Spleen (tissue), 11 donors: ENCODE results near the gene OTOG. TPM values are rescaled to one million over a fixed set of nuclear protein-coding genes. Genes with fewer than 3 reads are reported as not detected.

ENCODE experiments used
- DNase-seq: peaks from one replicate; pipeline ENCODE4 v3.0.0-alpha.2; 2020
- H3K27ac ChIP-seq, 8 donors: fragments of 200-600 bp; sonication (generic) in 7 of 8; 1 replicate in 4 of 8; 2 replicates in 4 of 8; pipeline versions ENCODE4 v1.5.0 to v1.8.0; 2016 to 2021; ENCODE audit warnings: inconsistent platforms in 4 of 8, mild to moderate bottlenecking in 4 of 8, moderate library complexity in 1 of 8
- H3K27me3 ChIP-seq, 7 donors: fragments of 200-600 bp; sonication (generic) in 6 of 7; replicated peaks in 1 of 7; 1 replicate in 4 of 7; 2 replicates in 3 of 7; pipeline versions ENCODE4 v1.5.0 to v1.8.0; 2016 to 2021; ENCODE audit warnings: inconsistent platforms in 3 of 7, mild to moderate bottlenecking in 1 of 7
- H3K36me3 ChIP-seq, 6 donors: fragments of 200-600 bp; sonication (generic) in 5 of 6; 1 replicate in 4 of 6; 2 replicates in 2 of 6; pipeline versions ENCODE4 v1.5.0 to v1.8.0; 2016 to 2021; ENCODE audit warnings: inconsistent platforms in 2 of 6
- H3K4me1 ChIP-seq, 6 donors: fragments of 200-600 bp; sonication (generic) in 5 of 6; 1 replicate in 3 of 6; 2 replicates in 3 of 6; pipeline versions ENCODE4 v1.5.0 to v1.8.0; 2016 to 2021; ENCODE audit warnings: inconsistent platforms in 3 of 6
- H3K4me3 ChIP-seq, 8 donors: fragments of 200-600 bp; sonication (generic) in 7 of 8; 1 replicate in 4 of 8; 2 replicates in 4 of 8; pipeline versions ENCODE4 v1.5.0 to v1.8.0; 2016 to 2021; ENCODE audit warnings: inconsistent platforms in 4 of 8, mild to moderate bottlenecking in 4 of 8, moderate library complexity in 2 of 8
- H3K9me3 ChIP-seq, 8 donors: fragments of 200-600 bp; sonication (generic) in 7 of 8; 1 replicate in 4 of 8; 2 replicates in 4 of 8; pipeline versions ENCODE4 v1.5.0 to v1.8.0; 2016 to 2021; ENCODE audit warnings: inconsistent platforms in 4 of 8
- CTCF ChIP-seq, 11 experiments: fragments of 200-600 bp in 7 of 11; fragments of 450-650 bp in 4 of 11; sonication (generic) in 4 of 11; IDR thresholded peaks in 8 of 11; conservative IDR thresholded peaks in 3 of 11; 1 replicate in 7 of 11; 2 replicates in 4 of 11; pipeline versions ENCODE4 v1.4.0 to v1.8.0; 2016 to 2021; ENCODE audit warnings: antibody characterized with exemption in 11 of 11, inconsistent platforms in 4 of 11, mild to moderate bottlenecking in 1 of 11
- POLR2A ChIP-seq, 3 donors: fragments of 450-650 bp; IDR thresholded peaks; one replicate each; pipeline ENCODE4 v1.5.1; 2017; ENCODE audit warnings: antibody characterized with exemption in 3 of 3, mild to moderate bottlenecking in 1 of 3
- POLR2AphosphoS5 ChIP-seq, 3 donors: sonication (generic); formaldehyde crosslinking; IDR thresholded peaks; one replicate each; pipeline ENCODE4 v1.5.1; 2017; ENCODE audit warnings: antibody characterized with exemption in 3 of 3
- WGBS, 5 donors: extraction: QIAGEN DNeasy Blood & Tissue Kit in 3 of 5; methylation state at CpG; one replicate each; pipeline versions ENCODE4 v1.1.5 to v1.1.7; 2013 to 2018; 5-methylcytosine and 5-hydroxymethylcytosine counted together
- intact Hi-C: fragments of 100-400 bp; cut with DNase I; formaldehyde crosslinking; loops from one replicate; pipeline ENCODE4 v1.15.0; 2023; ENCODE audit warnings: low total_unique reads
- polyA plus RNA-seq, 3 donors: library from polyadenylated mRNA; stranded (reverse); fragments of 200-250 nt; gene quantifications; one replicate each; pipeline ENCODE4 v1.2.1, GENCODE V29; 2013
- total RNA-seq, 7 donors: library from RNA; depleted of rRNA in 3 of 7; stranded (reverse); fragments of >200 nt in 3 of 7; fragmentation: NEBNext Ultra II Directional in 4 of 7; extraction: Animal tissue kit (Norgen Biotek cat#: 25700) in 4 of 7; gene quantifications; one replicate each; pipeline versions ENCODE4 v1.1.0 to v1.2.1, GENCODE V29; 2016 to 2021
- donor health status: healthy with polysubstance abuse.
- donor health status: DM: no; HTN: no; CAD: no; lungs with moderate emphysema.
- donor health status: DM: no; HTN: no; CAD: no.
- donor health status: Bipolar disorder and iron deficiency.
- donor health status: healthy.
- donor health status: DM: no; HTN: no; CAD: no.
- donor health status: DM: yes; HTN: yes; CAD: no.

Gene OTOG
- total and polyA plus RNA-seq, 10 donors, result not detected

DNA sequence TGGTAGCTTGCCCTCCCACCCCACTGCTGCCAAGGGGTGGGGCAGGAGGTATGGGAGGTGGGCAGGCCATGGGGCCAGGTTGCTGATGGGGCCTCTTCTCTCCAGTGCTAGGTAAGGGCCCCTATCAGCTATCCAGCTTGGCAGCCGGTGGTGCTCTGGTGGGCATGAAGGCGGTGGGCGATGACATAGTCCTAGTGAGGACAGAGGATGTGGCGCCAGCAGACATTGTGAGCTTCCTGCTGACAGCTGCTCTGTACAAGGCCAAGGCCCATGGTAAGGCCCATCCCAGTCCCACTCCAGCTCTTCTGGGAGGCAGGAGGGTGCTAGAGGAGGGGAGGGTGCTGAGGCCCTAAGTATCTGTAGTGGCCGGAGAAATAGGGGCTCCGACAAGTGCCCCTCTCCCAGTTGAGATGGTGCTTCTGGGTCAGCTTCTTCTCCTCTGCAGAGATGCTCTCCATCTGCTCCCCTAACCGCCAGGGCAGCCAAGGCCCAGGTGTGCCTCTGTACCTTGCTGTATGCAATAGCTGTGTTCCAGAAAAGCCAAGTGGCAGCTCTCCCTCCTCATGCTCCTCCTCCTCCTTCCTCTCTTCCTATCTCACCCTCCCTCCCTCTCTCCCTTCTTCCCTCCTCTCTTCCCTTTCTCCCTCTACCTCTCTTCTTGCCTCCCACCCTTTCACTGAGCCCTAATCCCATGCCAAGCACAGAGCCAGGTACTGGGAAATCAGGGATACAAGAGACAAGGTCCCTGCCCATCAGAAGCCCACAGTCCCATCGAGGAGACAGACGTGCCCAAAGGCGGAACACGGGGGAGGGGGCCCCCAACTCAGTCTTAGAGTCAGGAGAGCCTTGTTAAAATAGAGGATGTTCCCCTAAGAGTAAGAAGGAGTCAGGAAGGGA is 55.3 kb downstream of the OTOG start:
- no peak overlapping the region for H3K27ac ChIP-seq
- peaks cover 0 to 32% (median 0%) of the 10 kb centered on the region in 7 donors for H3K27me3 ChIP-seq
- TF ChIP-seq POLR2A (IDR thresholded peaks at IDR 0.05) (no peak), POLR2AphosphoS5 (IDR thresholded peaks at IDR 0.05) (no peak), CTCF (IDR thresholded peaks at IDR 0.05 in 8 of 11, conservative IDR thresholded peaks at IDR 0.05 in 3 of 11) (no peak)
- H3K9me3 ChIP-seq, result no peaks in the 10 kb centered on the region
- DNase-seq, result peak; percentile 57
- WGBS, 5 donors, result 79 to 90% (median 82%) methylated on average over 10 to 11 of the region's 11 CpGs
- intact Hi-C loops, result loop anchor here (10.0 kb wide), 1 partner anchor 122 kb away; no protein-coding TSS in a partner anchor
- H3K36me3 ChIP-seq, result no peaks in the 10 kb centered on the region
- peaks cover 0 to 3% (median 0%) of the 10 kb centered on the region in 6 donors for H3K4me1 ChIP-seq
- no peak overlapping the region for H3K4me3 ChIP-seq

GRCh38 chr11:17603056-17603825 is 56.2 kb downstream of the OTOG start:
- Histone ChIP-seq H3K4me3 (no peak overlapping the region), H3K4me1 (peaks cover 0 to 3% (median 0%) of the 10 kb centered on the region in 6 donors), H3K27me3 (peaks cover 0 to 32% (median 0%) of the 10 kb centered on the region in 7 donors), H3K9me3 (no peaks in the 10 kb centered on the region), H3K27ac (no peak overlapping the region), H3K36me3 (no peaks in the 10 kb centered on the region)
- DNase-seq, result peak; percentile 59
- TF ChIP-seq CTCF (IDR thresholded peaks at IDR 0.05 in 8 of 11, conservative IDR thresholded peaks at IDR 0.05 in 3 of 11) (no peak), POLR2AphosphoS5 (IDR thresholded peaks at IDR 0.05) (no peak), POLR2A (IDR thresholded peaks at IDR 0.05) (no peak)
- intact Hi-C loops, result loop anchor here (10.0 kb wide), 1 partner anchor 122 kb away; no protein-coding TSS in a partner anchor
- 74 to 81% (median 77%) methylated on average over 10 of the region's 10 CpGs for WGBS, 5 donors

GRCh38 chr11:17604201-17604914 is 57.3 kb downstream of the OTOG start:
- intact Hi-C loops, result loop anchor here (10.0 kb wide), 1 partner anchor 120 kb away; no protein-coding TSS in a partner anchor
- Histone ChIP-seq H3K9me3 (no peaks in the 10 kb centered on the region), H3K4me1 (no peaks in the 10 kb centered on the region), H3K36me3 (no peaks in the 10 kb centered on the region), H3K27me3 (peaks cover 0 to 24% (median 0%) of the 10 kb centered on the region in 7 donors), H3K27ac (no peak overlapping the region), H3K4me3 (no peak overlapping the region)
- WGBS, 5 donors, result 76 to 82% (median 77%) methylated on average over 13 of the region's 13 CpGs
- no peak for TF ChIP-seq POLR2A (IDR thresholded peaks at IDR 0.05)
- no peak for TF ChIP-seq POLR2AphosphoS5 (IDR thresholded peaks at IDR 0.05)
- no peak for TF ChIP-seq CTCF (IDR thresholded peaks at IDR 0.05 in 8 of 11, conservative IDR thresholded peaks at IDR 0.05 in 3 of 11)
- DNase-seq, result peak; percentile 73
